ENCODE measurements around the gene PACSIN2. TPM values are rescaled to one million over a fixed set of nuclear protein-coding genes. Genes with fewer than 3 reads are reported as not detected.

PACSIN2 gene
- total and polyA plus RNA-seq, 2 of the 13 experiments (the other 11 are each of a cell fraction or from before 2014, with no cell fraction given): 54.1 to 68.8 TPM

DNA sequence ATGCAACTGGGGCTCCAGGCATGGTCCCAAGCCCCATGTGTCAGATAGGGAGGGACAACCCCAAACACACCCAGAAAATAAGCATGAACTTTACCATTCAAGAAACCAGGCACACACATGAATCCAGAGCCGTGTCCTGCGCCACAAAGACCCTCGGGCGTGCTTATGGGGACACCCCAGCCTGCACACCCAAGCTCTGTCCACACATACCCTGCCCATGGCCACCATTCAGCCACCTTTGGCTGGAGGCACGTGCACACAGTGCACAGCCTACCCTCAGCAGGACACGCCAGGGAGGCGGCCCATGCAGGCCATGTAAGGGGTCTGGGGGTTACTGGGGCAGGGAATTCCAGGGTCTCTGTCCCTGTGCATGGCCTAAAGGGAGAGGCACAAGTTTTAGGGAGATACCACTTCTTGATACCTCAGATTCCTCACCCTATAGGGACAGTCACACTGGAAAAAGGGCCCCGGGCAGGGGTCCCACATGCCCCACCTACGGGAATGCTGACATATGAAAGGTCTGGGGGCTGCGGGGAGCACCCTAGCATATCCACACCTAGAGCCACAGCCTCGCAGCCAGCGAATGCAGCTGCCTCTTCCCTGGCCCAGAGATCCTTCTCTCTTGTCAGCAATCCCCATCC is 20.6 kb downstream of the PACSIN2 start (continued):
- TF ChIP-seq, protein P1, sequence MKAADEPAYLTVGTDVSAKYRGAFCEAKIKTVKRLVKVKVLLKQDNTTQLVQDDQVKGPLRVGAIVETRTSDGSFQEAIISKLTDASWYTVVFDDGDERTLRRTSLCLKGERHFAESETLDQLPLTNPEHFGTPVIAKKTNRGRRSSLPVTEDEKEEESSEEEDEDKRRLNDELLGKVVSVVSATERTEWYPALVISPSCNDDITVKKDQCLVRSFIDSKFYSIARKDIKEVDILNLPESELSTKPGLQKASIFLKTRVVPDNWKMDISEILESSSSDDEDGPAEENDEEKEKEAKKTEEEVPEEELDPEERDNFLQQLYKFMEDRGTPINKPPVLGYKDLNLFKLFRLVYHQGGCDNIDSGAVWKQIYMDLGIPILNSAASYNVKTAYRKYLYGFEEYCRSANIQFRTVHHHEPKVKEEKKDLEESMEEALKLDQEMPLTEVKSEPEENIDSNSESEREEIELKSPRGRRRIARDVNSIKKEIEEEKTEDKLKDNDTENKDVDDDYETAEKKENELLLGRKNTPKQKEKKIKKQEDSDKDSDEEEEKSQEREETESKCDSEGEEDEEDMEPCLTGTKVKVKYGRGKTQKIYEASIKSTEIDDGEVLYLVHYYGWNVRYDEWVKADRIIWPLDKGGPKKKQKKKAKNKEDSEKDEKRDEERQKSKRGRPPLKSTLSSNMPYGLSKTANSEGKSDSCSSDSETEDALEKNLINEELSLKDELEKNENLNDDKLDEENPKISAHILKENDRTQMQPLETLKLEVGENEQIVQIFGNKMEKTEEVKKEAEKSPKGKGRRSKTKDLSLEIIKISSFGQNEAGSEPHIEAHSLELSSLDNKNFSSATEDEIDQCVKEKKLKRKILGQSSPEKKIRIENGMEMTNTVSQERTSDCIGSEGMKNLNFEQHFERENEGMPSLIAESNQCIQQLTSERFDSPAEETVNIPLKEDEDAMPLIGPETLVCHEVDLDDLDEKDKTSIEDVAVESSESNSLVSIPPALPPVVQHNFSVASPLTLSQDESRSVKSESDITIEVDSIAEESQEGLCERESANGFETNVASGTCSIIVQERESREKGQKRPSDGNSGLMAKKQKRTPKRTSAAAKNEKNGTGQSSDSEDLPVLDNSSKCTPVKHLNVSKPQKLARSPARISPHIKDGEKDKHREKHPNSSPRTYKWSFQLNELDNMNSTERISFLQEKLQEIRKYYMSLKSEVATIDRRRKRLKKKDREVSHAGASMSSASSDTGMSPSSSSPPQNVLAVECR (CRISPR knock-in tag; IDR thresholded peaks at IDR 0.05; ENCODE audit: borderline replicate concordance): no peak
- TF ChIP-seq NKX3-1 (CRISPR knock-in tag; IDR thresholded peaks at IDR 0.05) (0 out of 2 replicates have a peak, but pooled peaks have one; percentile 12), HMG20A (CRISPR knock-in tag; IDR thresholded peaks at IDR 0.05; ENCODE audit: borderline replicate concordance) (no peak)

DNA sequence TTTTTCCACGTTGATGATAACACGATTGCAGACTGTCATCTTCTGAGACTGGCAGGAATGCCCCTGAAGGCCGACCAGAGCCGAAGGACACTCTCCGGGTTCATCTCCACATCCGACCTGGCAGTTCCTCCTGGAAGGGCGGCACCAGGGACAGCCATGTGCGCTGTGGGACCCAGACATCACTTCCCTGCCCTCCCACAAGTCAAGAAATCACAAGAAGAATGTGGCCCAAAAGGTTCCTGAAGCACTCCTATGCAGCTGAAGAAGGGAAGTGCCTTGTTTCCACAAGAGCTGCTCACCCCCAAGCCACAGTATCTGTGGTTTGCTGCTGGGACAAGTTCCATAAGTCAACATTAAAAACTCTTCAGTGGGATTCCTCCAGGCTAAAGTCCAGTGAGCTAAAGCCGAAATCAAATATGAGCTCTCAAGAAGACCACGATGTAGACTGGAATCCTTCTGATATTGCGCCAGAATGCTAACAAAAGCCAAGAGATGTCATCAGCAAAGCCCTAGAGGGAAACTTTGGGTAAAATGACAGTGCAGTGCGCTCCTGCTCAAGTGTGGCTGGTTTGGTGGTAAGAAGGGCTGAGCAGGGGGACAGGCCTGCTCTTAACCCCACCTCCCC is 21.2 kb downstream of the PACSIN2 start:
- DNase-seq (ENCODE audit: low spot score) (peak; percentile 99), FAIRE-seq (peak; percentile 98), ATAC-seq (peak; percentile 65)
- intact Hi-C loops (cut with micrococcal nuclease; ENCODE audit: unreplicated experiment): loop anchor here (2.0 to 10.0 kb wide), 3 partner anchors 15 to 49 kb away; no protein-coding TSS in a partner anchor
- under 1% methylated on average over 12 of the region's 12 CpGs for WGBS (ENCODE audit: low lambda C conversion rate)
- Histone ChIP-seq H3K9ac (ENCODE audit: insufficient read depth, low read depth, low read length) (peak overlapping the region; percentile 85), H2AFZ (ENCODE audit: low read length) (no peak overlapping the region), H3K36me3 (replicated peaks in 1 of 2; ENCODE audit: control insufficient read depth in 1 of 2, insufficient read depth in 2 of 2, low read length in 2 of 2) (no peaks in the 10 kb centered on the region), H4K20me1 (ENCODE audit: insufficient read depth, low read length) (peaks cover 11% of the 10 kb centered on the region), H3K79me2 (ENCODE audit: insufficient read depth, low read length) (peaks cover 77% of the 10 kb centered on the region), H3K27ac (ENCODE audit: extremely low read length, insufficient read depth, low read length) (peak overlapping the region; percentile 100), H3K4me2 (ENCODE audit: low read depth, low read length) (peak overlapping the region; percentile 100), H3K4me3 (replicated peaks in 1 of 3; ENCODE audit: insufficient read depth in 1 of 3, low read depth in 2 of 3, low read length in 3 of 3) (peak overlapping the region; percentile 49 to 81 (median 64)), H3K9me3 (ENCODE audit: low read length) (no peaks in the 10 kb centered on the region), H3K27me3 (ENCODE audit: control insufficient read depth in 1 of 2, insufficient read depth in 2 of 2, low read length in 2 of 2) (no peaks in the 10 kb centered on the region), H3K4me1 (ENCODE audit: insufficient read depth, low read length) (peaks cover 94% of the 10 kb centered on the region)
- CTCF ChIA-PET (ENCODE audit: low intra/inter-chr PET ratio, low total read pairs): no interaction called here
- BruUV-seq (replicated peaks): no TSS peak
- POLR2A ChIA-PET: interaction anchor here (1.0 to 6.1 kb wide), 20 partner anchors 10 to 126 kb away, joined by 3 to 185 read pairs (median 8); partner anchors contain the start of gene PACSIN2
- in situ Hi-C loops (cut with HindIII; ENCODE audit: extremely low pct_ligation_motif_present, low pct_unique_long_range_greater_than_20kb): loop anchor here (5.0 kb wide), 1 partner anchor 51 kb away; no protein-coding TSS in a partner anchor
- TF ChIP-seq HOXA3 (CRISPR knock-in tag; IDR thresholded peaks at IDR 0.05): peak; percentile 78
- TF ChIP-seq ZNF350 (CRISPR knock-in tag; IDR thresholded peaks at IDR 0.05; ENCODE audit: borderline replicate concordance, low read depth): peak; percentile 59; the same call in 1 of the 2 replicates
- TF ChIP-seq SP1 (IDR thresholded peaks at IDR 0.05): no peak
- TF ChIP-seq SP1 (CRISPR knock-in tag; IDR thresholded peaks at IDR 0.05): no peak
- TF ChIP-seq, protein P2, sequence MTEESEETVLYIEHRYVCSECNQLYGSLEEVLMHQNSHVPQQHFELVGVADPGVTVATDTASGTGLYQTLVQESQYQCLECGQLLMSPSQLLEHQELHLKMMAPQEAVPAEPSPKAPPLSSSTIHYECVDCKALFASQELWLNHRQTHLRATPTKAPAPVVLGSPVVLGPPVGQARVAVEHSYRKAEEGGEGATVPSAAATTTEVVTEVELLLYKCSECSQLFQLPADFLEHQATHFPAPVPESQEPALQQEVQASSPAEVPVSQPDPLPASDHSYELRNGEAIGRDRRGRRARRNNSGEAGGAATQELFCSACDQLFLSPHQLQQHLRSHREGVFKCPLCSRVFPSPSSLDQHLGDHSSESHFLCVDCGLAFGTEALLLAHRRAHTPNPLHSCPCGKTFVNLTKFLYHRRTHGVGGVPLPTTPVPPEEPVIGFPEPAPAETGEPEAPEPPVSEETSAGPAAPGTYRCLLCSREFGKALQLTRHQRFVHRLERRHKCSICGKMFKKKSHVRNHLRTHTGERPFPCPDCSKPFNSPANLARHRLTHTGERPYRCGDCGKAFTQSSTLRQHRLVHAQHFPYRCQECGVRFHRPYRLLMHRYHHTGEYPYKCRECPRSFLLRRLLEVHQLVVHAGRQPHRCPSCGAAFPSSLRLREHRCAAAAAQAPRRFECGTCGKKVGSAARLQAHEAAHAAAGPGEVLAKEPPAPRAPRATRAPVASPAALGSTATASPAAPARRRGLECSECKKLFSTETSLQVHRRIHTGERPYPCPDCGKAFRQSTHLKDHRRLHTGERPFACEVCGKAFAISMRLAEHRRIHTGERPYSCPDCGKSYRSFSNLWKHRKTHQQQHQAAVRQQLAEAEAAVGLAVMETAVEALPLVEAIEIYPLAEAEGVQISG (CRISPR knock-in tag; IDR thresholded peaks at IDR 0.05): peak; percentile 36; the same call in 1 of the 2 replicates
- TF ChIP-seq, protein P3, sequence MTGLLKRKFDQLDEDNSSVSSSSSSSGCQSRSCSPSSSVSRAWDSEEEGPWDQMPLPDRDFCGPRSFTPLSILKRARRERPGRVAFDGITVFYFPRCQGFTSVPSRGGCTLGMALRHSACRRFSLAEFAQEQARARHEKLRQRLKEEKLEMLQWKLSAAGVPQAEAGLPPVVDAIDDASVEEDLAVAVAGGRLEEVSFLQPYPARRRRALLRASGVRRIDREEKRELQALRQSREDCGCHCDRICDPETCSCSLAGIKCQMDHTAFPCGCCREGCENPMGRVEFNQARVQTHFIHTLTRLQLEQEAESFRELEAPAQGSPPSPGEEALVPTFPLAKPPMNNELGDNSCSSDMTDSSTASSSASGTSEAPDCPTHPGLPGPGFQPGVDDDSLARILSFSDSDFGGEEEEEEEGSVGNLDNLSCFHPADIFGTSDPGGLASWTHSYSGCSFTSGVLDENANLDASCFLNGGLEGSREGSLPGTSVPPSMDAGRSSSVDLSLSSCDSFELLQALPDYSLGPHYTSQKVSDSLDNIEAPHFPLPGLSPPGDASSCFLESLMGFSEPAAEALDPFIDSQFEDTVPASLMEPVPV (CRISPR knock-in tag; IDR thresholded peaks at IDR 0.05): no peak
- 0 out of 2 replicates have a peak, but pooled peaks have one; percentile 13 for TF ChIP-seq ZNF724P (CRISPR knock-in tag; IDR thresholded peaks at IDR 0.05; ENCODE audit: borderline replicate concordance)
- peak; percentile 50 for TF ChIP-seq XRCC5 (optimal IDR thresholded peaks at IDR 0.05; ENCODE audit: low read length)
- TF ChIP-seq HDAC1 (CRISPR knock-in tag; IDR thresholded peaks at IDR 0.05): peak; percentile 48
- peak; percentile 94 for TF ChIP-seq ZBTB7B (CRISPR knock-in tag; IDR thresholded peaks at IDR 0.05)
